Epithelial cell of proximal tubule (primary cell): ENCODE measurements around the gene TLE5. TPM values are rescaled to one million over a fixed set of nuclear protein-coding genes. Genes with fewer than 3 reads are reported as not detected.
A peak's percentile ranks its signal among the peaks of the same experiment; 100 is the strongest.
"Not testable (repeated sequence)": the region's sequence is repeated elsewhere in the genome, so short reads cannot be mapped to it uniquely, and the experiment has no call there.

Source experiments
- DNase-seq: peaks from one replicate; pipeline ENCODE4 v3.0.0-alpha.2; 2011; ENCODE audit warnings: low read depth
- H3K4me3 ChIP-seq: 2 replicates; pipeline ENCODE4 v1.5.1; 2011; ENCODE audit warnings: low read depth, mild to moderate bottlenecking, low read length
- CTCF ChIP-seq: conservative IDR thresholded peaks from 2 replicates; pipeline ENCODE4 v1.5.1; 2012; ENCODE audit warnings: low read depth, mild to moderate bottlenecking, low read length
- total RNA-seq: library from RNA; depleted of rRNA; stranded (reverse); fragments of >200 nt; gene quantifications from 2 replicates; pipeline ENCODE4 v1.2.3, GENCODE V29; 2015

The TLE5 gene
- total RNA-seq, 1 donor from 2014 or later = 238 TPM

- H3K4me3 ChIP-seq = peak overlapping the region; percentile 95
- no peak for DNase-seq
- TF ChIP-seq CTCF = no peak
Observed at GRCh38 chr19:3095441-3096191, 33.3 kb upstream of the TLE5 start.

- H3K4me3 ChIP-seq = peak overlapping the region; percentile 95
- TF ChIP-seq CTCF = no peak
- no peak for DNase-seq
Observed at GRCh38 chr19:3094601-3095440, 32.5 kb upstream of the TLE5 start.

- not testable (repeated sequence) for DNase-seq, H3K4me3 ChIP-seq
Observed at GRCh38 chr19:3089299-3089855, 27.1 kb upstream of the TLE5 start.

GRCh38 chr19:3087769-3088168 lies 25.5 kb upstream of the TLE5 start:
- no peak for DNase-seq
- H3K4me3 ChIP-seq = no peak overlapping the region
- TF ChIP-seq CTCF = no peak

- H3K4me3 ChIP-seq = no peak overlapping the region
- TF ChIP-seq CTCF = no peak
- DNase-seq = no peak
Observed at GRCh38 chr19:3084943-3085342, 22.6 kb upstream of the TLE5 start.

- DNase-seq = no peak
- TF ChIP-seq CTCF = no peak
- no peak overlapping the region for H3K4me3 ChIP-seq
Observed at GRCh38 chr19:3083964-3084363, 21.7 kb upstream of the TLE5 start.

GRCh38 chr19:3082331-3082730 lies 20.0 kb upstream of the TLE5 start:
- no peak overlapping the region for H3K4me3 ChIP-seq
- no peak for DNase-seq
- TF ChIP-seq CTCF = no peak
